HG03039 (cell line): Measurements from ENCODE around the gene HABP2.

Source experiments
- ATAC-seq: cut with Tn5 transposase; IDR thresholded peaks from one replicate; pipeline ENCODE4 v1.9.1; 2021; ENCODE audit warnings: mild to moderate bottlenecking, moderate library complexity; ENCODE audit not compliant: unreplicated experiment

HABP2 gene

GRCh38 chr10:113552701-113553100, at the start of gene HABP2:
Gene HABP2 (plus strand): TSS chr10:113553053. CDS start chr10:113553122, 69 bp downstream.
- ATAC-seq, result no peak

GRCh38 chr10:113503930-113504329, 48.9 kb upstream of the HABP2 start:
- ATAC-seq, result no peak

GRCh38 chr10:113504423-113504822, 48.4 kb upstream of the HABP2 start:
- ATAC-seq, result no peak

- no peak for ATAC-seq
These were observed 46.4 kb upstream of the HABP2 start for GRCh38 chr10:113506476-113506875.

GRCh38 chr10:113511419-113511818, 41.4 kb upstream of the HABP2 start:
- no peak for ATAC-seq

GRCh38 chr10:113515161-113515560, 37.7 kb upstream of the HABP2 start:
- no peak for ATAC-seq

GRCh38 chr10:113515601-113516000, 37.3 kb upstream of the HABP2 start:
- ATAC-seq, result no peak

- no peak for ATAC-seq
These were observed 36.8 kb upstream of the HABP2 start for GRCh38 chr10:113516061-113516460.

- no peak for ATAC-seq
These were observed 35.5 kb upstream of the HABP2 start for GRCh38 chr10:113517165-113517900.

GRCh38 chr10:113517901-113518260, 35.0 kb upstream of the HABP2 start:
- no peak for ATAC-seq

GRCh38 chr10:113518415-113518814, 34.4 kb upstream of the HABP2 start:
- ATAC-seq, result no peak

GRCh38 chr10:113518816-113519591, 33.8 kb upstream of the HABP2 start:
- no peak for ATAC-seq

- no peak for ATAC-seq
These were observed 33.2 kb upstream of the HABP2 start for GRCh38 chr10:113519681-113520115.

- no peak for ATAC-seq
These were observed 32.6 kb upstream of the HABP2 start for GRCh38 chr10:113520261-113520660.

GRCh38 chr10:113520690-113521474, 32.0 kb upstream of the HABP2 start:
- peak; percentile 68 for ATAC-seq

GRCh38 chr10:113521475-113521795, 31.4 kb upstream of the HABP2 start:
- ATAC-seq, result no peak

GRCh38 chr10:113522460-113522859, 30.4 kb upstream of the HABP2 start:
- no peak for ATAC-seq

- ATAC-seq, result no peak
These were observed 29.8 kb upstream of the HABP2 start for GRCh38 chr10:113523071-113523470.

- no peak for ATAC-seq
These were observed 29.2 kb upstream of the HABP2 start for GRCh38 chr10:113523628-113524027.

- no peak for ATAC-seq
These were observed 28.7 kb upstream of the HABP2 start for GRCh38 chr10:113524120-113524519.
